COLO829 (cell line): ENCODE data around the gene ZFP92.

ENCODE experiments used
- DNase-seq: peaks from one replicate; pipeline ENCODE4 v3.0.0; 2012; ENCODE audit warnings: low spot score

ZFP92 gene

DNA sequence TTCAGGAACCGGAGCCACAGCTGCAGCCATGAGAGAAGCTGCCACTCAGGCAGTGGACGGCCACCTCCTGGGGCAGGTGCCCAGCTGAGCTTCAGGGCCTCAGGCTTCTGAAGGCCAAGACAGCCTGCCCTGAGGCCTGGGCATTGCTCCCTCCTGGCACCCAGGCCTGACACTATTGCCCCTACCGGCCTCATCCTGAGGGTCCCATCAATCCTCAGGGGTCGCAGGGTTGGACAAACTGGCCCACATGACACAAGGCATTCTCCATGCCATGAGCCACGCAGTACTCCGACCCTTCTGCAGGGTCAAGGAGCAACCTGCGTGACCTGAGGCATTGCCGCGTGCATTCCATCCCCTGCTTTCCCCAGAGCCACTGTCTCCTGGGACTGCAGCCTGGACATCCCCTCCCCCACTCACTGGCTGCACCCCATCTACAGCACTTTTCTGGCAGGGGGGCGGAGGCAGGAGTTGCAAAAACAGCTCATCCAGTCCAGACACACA is 3.0 kb upstream of the ZFP92 start:
- no peak for DNase-seq

DNA sequence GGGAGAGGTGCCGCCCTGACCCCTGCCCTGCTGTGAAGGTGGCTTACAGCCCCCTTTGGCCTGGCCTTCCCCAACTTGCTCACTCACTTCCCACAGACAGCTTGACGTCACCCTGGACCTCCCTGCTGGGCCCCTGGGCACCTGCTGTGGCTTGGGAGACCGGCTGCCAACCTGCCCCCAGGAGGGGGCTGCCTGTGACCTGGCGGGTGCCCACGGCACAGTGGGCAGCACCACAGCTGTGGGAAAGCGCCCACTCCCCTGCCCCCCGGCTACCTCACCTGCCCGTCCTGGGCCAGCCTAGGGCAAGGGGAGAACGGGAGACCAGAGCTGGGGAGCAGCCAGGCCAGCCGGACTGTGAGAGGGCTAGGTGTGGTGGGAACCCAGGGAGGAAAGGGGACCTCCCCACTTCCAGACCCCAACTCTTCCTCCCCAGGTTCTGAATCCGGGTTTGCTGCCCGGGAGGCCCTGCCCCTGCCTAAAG is 2.4 kb upstream of the ZFP92 start:
- no peak for DNase-seq

DNA sequence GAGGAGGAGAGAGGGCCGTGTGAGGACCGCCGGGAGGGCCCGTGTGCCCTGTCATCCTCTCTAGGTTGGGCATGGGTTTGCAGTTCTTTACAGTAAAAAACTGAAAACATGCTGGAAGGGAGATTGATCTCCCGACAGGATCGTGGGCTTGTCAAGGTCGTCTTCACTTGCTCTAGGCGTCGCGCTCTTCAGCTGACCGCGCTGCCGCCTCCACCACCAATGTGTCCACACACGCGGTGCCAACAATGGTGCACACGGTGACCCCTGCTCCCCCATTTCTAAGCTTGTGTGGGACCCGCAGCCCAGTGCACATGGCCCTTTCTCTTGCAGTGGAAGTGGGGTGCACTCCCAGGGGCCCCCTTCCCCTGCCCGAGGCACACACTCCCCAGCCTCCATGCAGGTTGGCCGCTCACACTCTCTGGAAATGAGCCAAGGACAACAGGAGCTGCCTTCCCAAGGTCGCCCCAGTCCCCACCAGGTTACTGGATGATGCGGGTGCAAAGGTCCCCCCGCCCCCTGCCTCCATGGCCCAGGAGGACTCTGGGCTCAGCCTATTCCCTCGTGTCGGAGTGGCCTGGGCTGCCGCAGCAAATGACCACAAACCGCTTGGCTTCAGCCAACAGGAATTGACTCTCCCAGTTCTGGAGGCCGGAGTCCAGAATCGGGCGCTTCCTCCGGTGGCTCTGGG is 1.7 kb upstream of the ZFP92 start:
- no peak for DNase-seq

DNA sequence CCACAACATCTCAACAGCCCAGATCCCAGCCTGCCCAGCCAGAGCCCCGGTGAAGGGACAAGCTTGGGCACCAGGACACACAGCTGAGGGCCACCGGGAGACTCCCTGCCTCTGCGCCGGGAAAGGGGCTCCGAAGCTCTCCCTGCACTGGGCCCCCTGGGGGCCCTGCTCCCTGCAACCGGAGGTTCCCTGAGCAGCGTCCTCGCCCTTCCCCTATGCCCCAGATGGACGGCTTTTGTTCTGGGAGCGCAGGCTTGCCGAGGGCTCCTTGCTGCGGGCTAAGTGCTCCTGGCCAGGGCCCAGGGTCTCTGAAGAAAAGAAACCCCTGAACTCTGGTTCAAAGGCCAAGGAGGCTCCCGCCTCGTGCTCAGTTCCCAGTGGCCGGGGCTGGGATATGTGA is 899 bp upstream of the ZFP92 start:
- no peak for DNase-seq

DNA sequence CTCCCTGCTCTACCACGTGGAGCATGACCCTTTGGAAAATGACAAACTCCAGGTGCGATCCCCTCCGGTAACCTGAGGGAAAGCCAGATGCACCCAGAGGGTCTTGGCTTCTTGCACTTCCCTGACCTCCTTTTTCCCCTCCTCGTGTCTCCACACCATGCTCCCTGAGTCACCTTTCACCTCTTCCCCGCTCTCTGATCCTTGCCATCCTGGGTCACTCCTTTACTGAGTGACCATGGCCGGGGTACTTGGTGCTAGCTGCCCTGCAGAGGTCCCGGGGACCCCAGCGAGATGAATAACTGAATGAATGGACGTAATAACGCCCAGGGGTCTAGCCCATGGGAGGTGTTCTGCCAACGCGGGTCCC is 401 bp upstream of the ZFP92 start:
- no peak for DNase-seq

DNA sequence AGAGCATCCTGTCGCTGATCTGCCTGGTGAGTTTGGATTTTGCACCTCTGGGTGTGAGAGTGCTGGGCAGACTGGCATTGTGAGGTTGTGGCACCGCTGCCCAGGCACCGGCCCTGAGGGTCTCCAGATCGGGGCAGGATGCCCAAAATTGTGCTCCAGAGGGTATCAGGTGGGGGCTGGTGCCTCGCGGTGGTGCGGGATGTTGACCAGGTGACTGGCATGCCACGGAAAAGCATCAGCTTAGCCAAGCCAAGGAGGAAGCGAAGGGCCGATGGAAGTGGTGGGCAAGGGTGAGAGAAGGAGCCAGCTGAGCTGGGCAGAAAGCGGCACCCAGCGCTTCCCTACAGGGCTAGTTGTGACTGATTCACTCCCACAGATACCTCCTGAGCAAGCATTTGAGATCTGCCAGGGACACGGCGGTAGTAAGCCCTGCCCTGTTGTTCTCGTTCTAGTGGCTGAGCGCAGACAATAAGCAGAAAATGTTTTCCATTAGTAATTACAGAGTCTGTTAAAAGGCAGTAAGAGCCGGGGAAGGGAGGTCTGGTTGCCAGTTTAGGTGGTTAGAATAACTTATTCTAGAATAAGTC is 809 bp downstream of the ZFP92 start:
- no peak for DNase-seq

DNA sequence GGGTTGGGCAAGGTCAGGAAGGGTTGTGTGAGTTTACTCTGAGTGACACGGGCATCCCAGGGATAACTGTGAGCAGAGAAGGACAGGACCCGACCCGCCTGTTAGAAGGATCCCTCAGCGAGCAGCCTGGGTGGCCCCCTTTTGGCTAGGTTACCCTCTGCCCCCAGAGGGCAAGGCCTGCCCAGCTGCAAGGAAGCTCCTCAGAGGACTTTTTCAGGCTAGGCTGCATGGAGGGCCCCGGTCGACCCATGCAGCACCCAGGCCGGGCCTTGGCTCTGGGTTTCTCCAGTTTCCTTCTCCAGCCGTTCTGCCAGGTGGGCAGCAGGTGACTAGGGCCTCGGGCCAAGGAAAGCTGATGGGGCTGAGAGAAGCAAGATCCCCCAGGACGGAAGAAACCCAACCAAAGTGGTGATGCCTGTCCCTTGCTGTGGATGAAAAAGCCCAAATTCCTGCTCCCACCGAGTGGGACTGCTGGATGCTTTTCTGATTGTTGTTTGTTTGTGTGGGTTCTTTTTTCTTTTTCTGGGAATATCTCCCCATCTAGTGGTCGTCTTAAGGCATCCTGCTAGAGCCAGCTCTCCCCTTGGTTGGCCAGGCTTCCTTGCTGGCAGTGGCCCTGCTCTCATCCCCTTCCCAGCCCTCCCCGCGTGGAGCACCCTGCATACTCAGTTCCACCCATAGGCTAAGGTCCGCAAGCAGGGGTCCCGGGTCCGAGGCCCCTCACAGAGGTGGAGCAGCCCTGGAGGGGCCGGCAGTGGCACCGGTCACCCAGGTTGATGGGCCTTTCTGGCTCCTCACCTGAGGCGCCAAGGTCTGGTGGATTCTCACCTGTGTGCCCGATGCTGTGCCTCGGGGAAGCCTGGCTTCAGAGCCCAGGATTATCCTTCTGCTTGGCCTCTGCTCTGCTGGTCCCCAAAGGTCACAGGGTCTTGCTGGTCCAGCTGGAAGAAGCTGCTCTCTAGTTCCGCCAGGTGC is 1.8 kb downstream of the ZFP92 start:
- DNase-seq, result no peak

DNA sequence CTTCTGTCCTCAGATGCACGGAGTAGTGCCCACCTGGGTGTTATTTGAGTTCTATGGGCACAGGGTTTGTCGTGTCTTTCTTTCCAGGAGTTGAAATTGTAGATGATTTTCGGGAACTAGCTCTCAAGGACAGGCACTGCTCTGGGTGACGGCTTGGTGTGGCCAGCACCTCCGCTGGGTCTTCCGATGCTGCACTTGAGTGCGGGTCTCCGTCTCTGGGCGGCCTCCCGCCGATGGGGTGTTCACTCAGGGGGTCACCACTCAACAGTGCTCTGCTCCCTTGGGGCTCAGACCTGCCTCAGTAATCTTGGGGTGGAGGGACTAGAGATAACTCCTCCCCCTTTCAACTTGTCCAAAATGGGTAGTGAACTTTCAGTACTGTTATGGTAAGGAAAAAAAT is 2.5 kb downstream of the ZFP92 start:
- DNase-seq, result no peak

DNA sequence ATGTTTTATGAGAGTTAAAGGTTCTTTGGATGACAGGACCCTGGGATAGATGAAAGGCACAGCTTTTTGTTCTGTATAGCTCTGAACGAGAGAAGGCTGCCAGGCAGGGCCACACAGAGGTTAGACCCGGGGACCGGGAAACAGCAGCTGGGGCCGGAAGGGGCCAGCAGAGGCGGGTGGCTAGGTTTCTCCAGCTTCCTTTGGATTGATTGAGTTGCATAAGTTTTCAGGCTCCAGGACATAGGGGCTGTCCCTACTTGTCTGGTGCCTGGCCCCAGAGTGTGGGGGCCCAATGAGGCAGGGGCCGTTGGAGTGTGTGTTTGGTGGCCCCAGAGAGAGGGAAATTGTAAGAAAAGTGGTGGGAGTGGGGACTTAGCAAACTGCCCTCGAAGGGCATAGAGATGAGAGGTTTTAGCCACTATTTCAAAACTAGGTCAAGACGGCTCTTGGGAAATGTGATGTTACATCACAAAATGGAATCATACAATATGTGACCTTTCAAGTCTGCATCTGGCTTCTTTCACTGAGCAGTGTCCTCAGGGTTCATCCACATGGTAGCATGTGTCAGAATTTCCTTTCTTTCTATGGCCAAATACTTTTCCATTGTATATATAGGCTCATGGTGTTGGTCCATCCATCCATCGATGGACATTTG is 3.7 kb downstream of the ZFP92 start:
- DNase-seq, result no peak

DNA sequence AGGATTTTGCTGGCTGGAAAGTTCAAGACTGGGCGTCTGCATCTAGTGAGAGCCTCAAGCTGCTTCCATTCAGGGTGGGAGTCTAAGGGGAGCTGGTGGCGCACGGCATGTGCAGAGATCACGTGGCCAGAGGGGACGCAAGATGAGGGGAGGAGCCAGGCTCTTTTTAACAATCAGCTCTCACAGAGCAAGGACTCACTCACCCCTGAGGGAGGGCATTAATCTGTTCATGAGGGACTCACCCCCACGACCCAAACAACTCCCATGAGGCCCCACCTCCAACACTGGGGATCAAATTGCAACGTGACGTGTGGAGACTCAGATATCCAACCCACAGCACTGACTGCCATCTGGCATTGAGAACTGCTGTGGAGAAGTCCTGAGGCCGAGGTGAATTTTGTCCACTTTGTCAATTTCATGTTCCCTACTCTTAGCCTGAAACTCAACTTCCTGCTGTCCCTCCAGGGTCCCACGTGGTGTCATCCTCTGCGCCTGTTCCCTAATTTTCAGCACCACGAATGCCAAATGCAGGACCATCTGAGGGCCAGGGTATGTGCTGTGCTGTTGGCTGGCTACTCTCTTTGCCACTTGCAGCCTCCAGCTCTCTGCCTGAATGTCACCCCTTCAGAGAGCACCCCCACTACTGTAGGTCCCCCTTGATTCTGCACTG is 5.6 kb downstream of the ZFP92 start:
- DNase-seq, result no peak

DNA sequence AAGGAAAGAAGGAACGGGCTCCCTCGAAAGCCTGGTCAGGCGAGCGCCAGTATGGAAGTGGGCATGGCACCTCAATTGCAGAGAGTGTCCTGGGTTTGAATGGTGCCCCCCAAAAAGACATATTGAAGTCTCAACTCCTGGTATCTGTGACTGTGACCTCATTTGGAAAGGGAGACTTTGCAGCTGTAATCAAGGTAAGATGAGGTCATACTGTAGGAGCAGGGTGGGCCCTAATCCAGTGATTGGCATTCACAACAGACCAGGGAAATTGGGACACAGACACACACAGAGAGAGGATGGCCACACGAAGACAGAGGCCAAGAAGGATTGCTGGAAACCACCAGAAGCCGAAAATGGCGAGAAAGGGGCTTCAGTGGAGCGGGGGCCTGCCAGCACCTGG is 6.4 kb downstream of the ZFP92 start:
- DNase-seq, result no peak

DNA sequence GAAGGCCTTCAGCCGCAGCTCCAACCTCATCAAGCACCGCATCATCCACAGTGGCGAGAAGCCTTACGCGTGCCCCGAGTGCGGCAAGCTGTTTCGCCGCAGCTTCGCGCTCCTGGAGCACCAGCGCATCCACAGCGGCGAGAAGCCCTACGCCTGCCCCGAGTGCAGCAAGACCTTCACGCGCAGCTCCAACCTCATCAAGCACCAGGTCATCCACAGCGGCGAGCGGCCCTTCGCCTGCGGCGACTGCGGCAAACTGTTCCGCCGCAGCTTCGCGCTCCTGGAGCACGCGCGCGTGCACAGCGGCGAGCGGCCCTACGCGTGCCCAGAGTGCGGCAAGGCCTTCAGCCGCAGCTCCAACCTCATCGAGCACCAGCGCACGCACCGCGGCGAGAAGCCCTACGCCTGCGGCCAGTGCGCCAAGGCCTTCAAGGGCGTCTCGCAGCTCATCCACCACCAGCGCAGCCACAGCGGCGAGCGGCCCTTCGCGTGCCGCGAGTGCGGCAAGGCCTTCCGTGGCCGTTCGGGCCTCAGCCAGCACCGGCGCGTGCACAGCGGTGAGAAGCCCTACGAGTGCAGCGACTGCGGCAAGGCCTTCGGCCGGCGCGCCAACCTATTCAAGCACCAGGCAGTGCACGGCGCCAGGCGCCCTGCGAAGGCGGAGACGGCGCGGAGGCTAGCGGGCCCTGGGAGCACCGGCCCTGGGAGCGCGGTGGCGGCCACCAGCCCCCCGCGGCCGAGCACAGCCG is 9.8 kb downstream of the ZFP92 start:
- no peak for DNase-seq

DNA sequence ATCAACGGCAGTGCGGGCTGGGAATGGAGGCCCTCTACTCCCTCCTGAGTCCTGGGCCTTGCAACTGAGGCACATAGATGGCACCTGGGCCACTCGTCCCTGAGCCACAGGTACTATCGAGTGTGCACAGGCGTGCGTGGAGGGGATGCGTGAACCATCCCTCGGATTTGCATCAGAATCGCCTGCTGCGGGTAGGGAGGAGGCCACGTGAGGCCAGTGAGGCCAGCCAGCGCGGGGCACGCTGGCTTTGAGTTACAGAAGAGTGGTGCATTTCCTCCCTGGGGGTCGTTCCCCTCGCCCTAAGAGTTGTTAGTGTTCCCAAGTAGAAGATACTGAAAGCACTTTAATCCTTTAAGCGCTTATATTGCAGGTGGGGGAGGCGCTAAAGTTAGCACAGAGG is 10.6 kb downstream of the ZFP92 start:
- DNase-seq, result no peak

DNA sequence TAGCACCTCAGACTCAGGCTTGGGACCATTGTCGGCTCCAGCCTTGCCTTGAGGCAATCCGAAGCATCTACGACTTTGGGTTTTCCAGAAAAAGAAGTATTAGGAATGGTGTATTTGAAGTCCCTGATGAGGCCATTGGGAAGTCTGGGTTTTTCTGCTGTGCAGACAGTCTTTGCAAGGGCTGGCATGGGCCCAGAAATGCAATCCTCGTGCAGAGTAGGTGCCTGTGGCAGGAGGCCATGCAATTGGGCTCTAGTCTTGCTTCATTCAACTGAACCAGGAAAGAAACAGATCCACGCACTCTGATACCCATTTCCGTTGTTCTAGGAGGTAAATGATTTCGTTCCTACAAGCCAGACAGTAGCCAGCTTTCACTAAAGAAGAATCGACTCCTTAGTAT is 12.4 kb downstream of the ZFP92 start:
- no peak for DNase-seq

DNA sequence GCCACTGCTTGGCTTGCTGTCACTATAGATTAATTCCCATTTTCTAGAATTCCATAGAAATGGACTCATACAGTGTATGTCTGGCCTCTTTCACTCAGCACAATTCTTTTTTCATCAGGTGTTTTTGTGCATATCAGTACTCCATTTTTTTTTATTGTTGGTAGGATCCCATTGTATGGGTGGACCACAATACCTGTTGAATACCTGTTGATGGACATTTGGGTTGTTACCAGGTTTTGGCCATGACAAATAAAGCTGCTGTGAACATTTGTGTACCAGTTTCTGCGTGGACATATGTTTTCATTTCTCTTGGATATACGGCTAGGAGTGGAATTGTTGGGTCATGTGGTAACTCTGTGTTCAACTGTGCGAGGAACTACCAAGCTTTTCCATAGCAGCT is 14.9 kb downstream of the ZFP92 start:
- DNase-seq, result no peak

DNA sequence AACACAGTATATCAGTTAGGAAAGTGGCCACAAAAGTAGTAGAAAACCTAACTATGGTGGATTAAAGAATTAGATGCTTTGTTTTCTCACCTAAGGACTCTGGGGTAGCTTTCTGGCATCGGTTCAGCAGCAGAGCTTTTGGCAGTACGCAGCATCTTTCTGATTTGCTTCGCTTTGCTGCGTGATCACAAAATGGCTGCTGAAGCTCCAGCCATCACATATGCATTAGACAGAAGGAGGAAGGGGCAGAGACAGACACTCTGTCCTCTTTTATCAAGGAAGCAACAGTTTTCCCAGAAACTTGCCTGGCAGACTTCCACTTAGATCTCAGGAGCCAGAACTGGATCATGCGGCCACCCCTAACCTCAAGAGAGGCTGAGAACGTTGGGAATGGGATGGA is 19.5 kb downstream of the ZFP92 start:
- DNase-seq, result no peak

DNA sequence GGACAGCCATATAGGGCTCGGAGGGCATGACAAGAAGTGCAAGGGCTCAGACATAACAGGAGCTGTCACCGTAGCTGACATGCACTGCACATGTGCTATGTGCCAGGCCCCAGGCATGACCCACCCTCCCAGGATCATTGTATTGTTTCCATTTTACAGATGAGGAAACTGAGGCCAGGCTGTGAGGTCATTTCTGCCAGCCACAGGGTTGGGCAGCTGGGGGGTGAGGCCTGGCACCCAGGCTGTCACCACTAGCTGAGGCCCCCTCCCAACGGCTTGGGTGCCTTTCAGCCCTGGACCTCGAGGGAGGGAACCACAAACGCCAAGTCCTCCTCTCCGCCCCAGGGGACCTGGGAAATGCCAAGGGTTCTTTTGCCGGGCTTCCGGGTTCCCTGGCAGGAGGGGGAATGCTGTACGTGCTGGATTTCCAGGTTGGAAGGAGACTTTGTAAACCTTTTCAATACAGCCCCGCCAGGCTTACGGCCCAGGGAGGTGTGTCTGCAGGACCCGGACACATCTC is 21.9 kb downstream of the ZFP92 start:
- DNase-seq, result no peak

DNA sequence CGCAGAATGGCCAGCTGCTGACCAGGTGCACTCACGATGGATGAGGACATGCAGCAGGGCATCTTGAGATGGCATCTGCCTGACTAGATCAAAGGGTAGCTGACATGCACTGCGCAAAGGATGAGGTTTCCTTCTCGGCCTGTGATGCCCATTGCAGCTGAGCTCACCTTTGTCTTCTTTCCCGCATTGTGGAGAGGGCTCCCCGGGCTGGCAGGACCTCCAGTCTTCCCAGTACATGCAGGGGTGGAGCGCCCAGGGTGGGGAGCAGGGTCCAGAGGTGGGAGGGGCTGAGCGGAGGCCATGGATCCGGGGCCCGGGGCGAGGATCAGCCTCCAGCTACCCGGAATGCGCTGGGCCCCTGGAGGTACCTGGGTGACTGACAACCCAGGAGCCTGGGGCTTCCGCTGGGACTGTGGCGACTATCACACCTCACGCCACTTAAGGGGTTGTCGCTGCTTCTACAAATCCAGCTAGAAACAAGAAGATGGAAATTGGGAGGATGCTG is 22.6 kb downstream of the ZFP92 start:
- no peak for DNase-seq

DNA sequence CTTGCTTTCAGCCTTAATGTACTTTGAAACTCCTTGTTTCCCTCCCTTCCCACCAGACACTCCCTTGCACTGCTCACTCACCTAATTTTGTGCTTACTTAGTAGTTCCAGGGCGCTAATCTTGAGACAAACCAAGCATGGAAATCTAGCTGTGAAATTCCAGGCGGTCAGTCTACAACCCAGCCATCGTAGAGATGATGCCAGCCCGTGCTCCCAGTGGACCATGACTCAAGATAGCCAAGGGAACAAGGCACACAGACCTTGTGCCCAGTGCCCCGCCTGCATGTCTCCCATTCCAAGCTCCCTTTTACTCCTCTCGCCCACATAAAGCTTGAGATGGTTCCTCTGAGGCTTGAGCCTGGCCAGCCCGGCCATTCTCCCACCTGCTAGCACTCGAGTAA is 23.5 kb downstream of the ZFP92 start:
- no peak for DNase-seq

DNA sequence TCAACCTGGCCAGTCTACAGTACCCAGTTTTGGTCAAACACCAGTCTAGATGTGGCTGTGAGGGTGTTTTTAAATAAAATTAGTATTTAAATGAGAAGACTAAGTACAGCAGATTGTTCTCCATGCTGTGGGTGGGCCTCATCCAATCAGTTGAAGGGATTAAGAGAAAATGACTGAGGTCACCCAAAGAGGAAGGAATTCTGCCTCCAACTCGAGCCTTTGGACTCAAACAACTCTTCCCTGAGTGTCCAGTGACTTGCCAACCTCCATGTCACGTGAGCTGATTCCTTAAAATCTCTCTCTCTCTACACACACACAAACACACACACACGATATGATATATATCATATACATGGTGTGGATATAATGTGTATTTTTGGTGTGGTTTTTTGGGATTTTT is 24.6 kb downstream of the ZFP92 start:
- no peak for DNase-seq

DNA sequence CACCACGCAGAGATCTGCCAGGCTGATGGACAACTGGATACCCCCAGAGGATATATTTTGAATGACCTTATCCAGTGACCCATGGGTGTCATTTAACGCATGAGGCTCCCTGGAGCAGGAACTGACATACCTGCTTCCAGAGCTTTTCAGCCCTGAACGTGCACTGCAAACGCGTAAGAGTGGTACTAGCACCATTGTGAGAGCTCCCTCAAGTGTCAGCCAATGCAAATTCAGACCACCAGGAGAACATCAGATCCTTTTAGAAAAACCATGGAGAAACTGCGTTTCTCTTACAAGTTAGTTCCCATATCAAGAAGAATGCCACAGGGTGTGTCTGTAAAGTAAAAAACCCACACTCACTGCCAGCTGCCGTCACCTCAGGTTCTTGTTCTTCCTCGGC is 27.3 kb downstream of the ZFP92 start:
- DNase-seq, result no peak
